ENCODE results near the gene OPTN. TPM values are rescaled to one million over a fixed set of nuclear protein-coding genes. Genes with fewer than 3 reads are reported as not detected.

Gene OPTN
- polyA plus RNA-seq, 3 donors: 1.4 to 3.7 (median 2.6) TPM

DNA sequence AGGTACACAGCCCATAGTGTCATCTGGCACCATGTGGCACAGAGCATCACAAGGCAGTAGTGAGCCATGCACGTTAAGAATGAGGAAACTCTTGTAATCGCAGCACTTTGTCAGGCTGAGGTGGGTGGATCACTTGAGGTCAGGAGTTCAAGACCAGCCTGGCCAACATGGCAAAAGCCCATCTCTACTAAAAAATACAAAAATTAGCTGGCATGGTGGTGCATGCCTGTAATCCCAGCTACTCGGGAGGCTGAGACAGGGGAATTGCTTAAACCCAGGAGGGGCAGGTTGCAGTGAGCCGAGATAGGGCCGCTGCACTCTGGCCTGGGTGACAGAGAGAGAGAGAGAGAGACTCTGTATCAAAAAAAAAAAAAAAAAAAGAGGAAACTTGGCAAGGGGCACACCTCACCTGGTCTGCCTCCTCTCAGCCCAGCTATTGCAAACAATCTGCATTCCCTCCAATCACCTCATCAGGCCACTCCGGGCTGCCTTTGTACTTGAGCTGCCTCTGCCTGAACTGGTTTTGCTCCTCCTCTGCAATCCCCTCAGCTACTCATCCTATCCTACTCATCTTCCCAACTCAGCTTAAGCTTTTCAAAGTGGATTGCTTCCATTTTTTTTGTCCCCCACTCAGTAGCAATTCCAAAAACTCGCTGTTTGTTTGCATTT, 46.0 kb upstream of the OPTN start:
- no peak overlapping the region for H3K27ac Mint-ChIP-seq
- intact Hi-C loops (cut with micrococcal nuclease): no loop called here
- no peaks in the 10 kb centered on the region for H3K79me2 ChIP-seq (ENCODE audit: insufficient read depth, low read length)
- WGBS (ENCODE audit: insufficient coverage): 81% methylated on average over 5 of the region's 7 CpGs
- peaks cover 4% of the 10 kb centered on the region for H3K4me1 Mint-ChIP-seq
- H3K4me3 Mint-ChIP-seq: no peak overlapping the region
- no peaks in the 10 kb centered on the region for H3K36me3 Mint-ChIP-seq
- H2AFZ ChIP-seq (ENCODE audit: insufficient read depth, low read depth, low read length, poor library complexity, severe bottlenecking): no peak overlapping the region
- H3K4me1 ChIP-seq (ENCODE audit: control insufficient read depth in 1 of 2, insufficient read depth in 2 of 2, low read length in 2 of 2): no peaks in the 10 kb centered on the region
- no peak for DNase-seq
- no peak overlapping the region for H3K4me2 ChIP-seq (replicated peaks; ENCODE audit: extremely low read depth, low read length, poor library complexity, severe bottlenecking)
- no peak overlapping the region for H3K4me3 ChIP-seq (replicated peaks in 1 of 3; ENCODE audit: low read depth in 2 of 3, low read length in 3 of 3)
- no peak overlapping the region for H3K9ac ChIP-seq (ENCODE audit: insufficient read depth, low read length, poor library complexity, severe bottlenecking)
- no peaks in the 10 kb centered on the region for H3K36me3 ChIP-seq (replicated peaks in 1 of 2; ENCODE audit: control insufficient read depth in 1 of 2, insufficient read depth in 2 of 2, low read length in 2 of 2)
- H3K27me3 ChIP-seq (ENCODE audit: control insufficient read depth in 2 of 2, insufficient read depth in 2 of 2, low read length in 2 of 2): no peaks in the 10 kb centered on the region
- no peak overlapping the region for H3K27ac ChIP-seq (ENCODE audit: low read depth in 1 of 2, low read length in 2 of 2)
- H4K20me1 ChIP-seq (ENCODE audit: insufficient read depth, low read length): no peaks in the 10 kb centered on the region
- TF ChIP-seq, protein P1, sequence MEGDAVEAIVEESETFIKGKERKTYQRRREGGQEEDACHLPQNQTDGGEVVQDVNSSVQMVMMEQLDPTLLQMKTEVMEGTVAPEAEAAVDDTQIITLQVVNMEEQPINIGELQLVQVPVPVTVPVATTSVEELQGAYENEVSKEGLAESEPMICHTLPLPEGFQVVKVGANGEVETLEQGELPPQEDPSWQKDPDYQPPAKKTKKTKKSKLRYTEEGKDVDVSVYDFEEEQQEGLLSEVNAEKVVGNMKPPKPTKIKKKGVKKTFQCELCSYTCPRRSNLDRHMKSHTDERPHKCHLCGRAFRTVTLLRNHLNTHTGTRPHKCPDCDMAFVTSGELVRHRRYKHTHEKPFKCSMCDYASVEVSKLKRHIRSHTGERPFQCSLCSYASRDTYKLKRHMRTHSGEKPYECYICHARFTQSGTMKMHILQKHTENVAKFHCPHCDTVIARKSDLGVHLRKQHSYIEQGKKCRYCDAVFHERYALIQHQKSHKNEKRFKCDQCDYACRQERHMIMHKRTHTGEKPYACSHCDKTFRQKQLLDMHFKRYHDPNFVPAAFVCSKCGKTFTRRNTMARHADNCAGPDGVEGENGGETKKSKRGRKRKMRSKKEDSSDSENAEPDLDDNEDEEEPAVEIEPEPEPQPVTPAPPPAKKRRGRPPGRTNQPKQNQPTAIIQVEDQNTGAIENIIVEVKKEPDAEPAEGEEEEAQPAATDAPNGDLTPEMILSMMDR (IDR thresholded peaks at IDR 0.05): no peak
- H3K9me3 ChIP-seq (replicated peaks in 1 of 2; ENCODE audit: control insufficient read depth in 1 of 2, insufficient read depth in 1 of 2, low read length in 2 of 2): no peaks in the 10 kb centered on the region
- peaks cover 1 to 2% (median 1%) of the 10 kb centered on the region in 3 donors for H3K27me3 Mint-ChIP-seq (ENCODE audit: low read depth in 3 of 3)
- H3K9me3 Mint-ChIP-seq: peaks cover 0 to 3% (median 0%) of the 10 kb centered on the region in 7 donors

- no peak overlapping the region for H3K27ac Mint-ChIP-seq
- no peaks in the 10 kb centered on the region for H3K36me3 ChIP-seq (replicated peaks in 1 of 2; ENCODE audit: control insufficient read depth in 1 of 2, insufficient read depth in 2 of 2, low read length in 2 of 2)
- no peak overlapping the region for H3K27ac ChIP-seq (ENCODE audit: low read depth in 1 of 2, low read length in 2 of 2)
- H3K4me3 ChIP-seq (replicated peaks in 1 of 3; ENCODE audit: low read depth in 2 of 3, low read length in 3 of 3): no peak overlapping the region
- no peak for DNase-seq
- peaks cover 0 to 3% (median 0%) of the 10 kb centered on the region in 7 donors for H3K9me3 Mint-ChIP-seq
- no peaks in the 10 kb centered on the region for H3K4me1 ChIP-seq (ENCODE audit: control insufficient read depth in 1 of 2, insufficient read depth in 2 of 2, low read length in 2 of 2)
- no peaks in the 10 kb centered on the region for H3K36me3 Mint-ChIP-seq
- H3K4me1 Mint-ChIP-seq: peaks cover 4% of the 10 kb centered on the region
- WGBS (ENCODE audit: insufficient coverage): 93% methylated on average over 2 of the region's 4 CpGs
- H3K4me2 ChIP-seq (replicated peaks; ENCODE audit: extremely low read depth, low read length, poor library complexity, severe bottlenecking): no peak overlapping the region
- H3K9me3 ChIP-seq (replicated peaks in 1 of 2; ENCODE audit: control insufficient read depth in 1 of 2, insufficient read depth in 1 of 2, low read length in 2 of 2): no peaks in the 10 kb centered on the region
- no peaks in the 10 kb centered on the region for H3K79me2 ChIP-seq (ENCODE audit: insufficient read depth, low read length)
- H3K27me3 Mint-ChIP-seq (ENCODE audit: low read depth in 3 of 3): peaks cover 1 to 2% (median 1%) of the 10 kb centered on the region in 3 donors
- no peak overlapping the region for H2AFZ ChIP-seq (ENCODE audit: insufficient read depth, low read depth, low read length, poor library complexity, severe bottlenecking)
- no peaks in the 10 kb centered on the region for H3K27me3 ChIP-seq (ENCODE audit: control insufficient read depth in 2 of 2, insufficient read depth in 2 of 2, low read length in 2 of 2)
- H3K4me3 Mint-ChIP-seq: no peak overlapping the region
- H3K9ac ChIP-seq (ENCODE audit: insufficient read depth, low read length, poor library complexity, severe bottlenecking): no peak overlapping the region
- intact Hi-C loops (cut with micrococcal nuclease): no loop called here
- TF ChIP-seq, protein P1 (IDR thresholded peaks at IDR 0.05): no peak
- no peaks in the 10 kb centered on the region for H4K20me1 ChIP-seq (ENCODE audit: insufficient read depth, low read length)
Measured at GRCh38 chr10:13054844-13055243, 45.1 kb upstream of the OPTN start.
